ENCODE measurements around the gene DCXR. TPM values are rescaled to one million over a fixed set of nuclear protein-coding genes. Genes with fewer than 3 reads are reported as not detected.

DCXR gene
- total RNA-seq, 2 donors from 2014 or later: 55.6 to 77.5 TPM

- no peak overlapping the region for H3K27ac Mint-ChIP-seq
- no peak for ATAC-seq
These were observed 26.6 kb downstream of the DCXR start for GRCh38 chr17:82010575-82011525.

DNA sequence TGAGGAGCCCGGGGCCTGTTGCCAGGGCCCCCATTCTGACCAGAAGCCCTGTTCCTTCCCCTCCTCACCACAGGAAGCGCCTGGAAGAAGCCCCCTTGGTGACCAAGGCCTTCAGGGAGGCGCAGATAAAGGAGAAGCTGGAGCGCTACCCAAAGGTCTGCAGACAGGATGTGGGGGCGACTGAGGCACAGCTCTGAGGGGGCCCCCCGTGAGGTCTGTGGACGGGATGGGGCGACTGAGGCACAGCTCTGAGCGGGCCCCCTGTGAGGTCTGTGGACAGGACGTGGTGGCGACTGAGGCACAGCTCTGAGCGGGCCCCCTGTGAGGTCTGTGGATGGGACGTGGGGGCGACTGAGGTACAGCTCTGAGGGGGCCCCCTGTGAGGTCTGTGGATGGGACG lies 28.1 kb downstream of the DCXR start:
- H3K4me3 Mint-ChIP-seq: no peak overlapping the region
- no peak for ATAC-seq
- no peak for DNase-seq
- H3K4me1 Mint-ChIP-seq: no peaks in the 10 kb centered on the region
- no peak overlapping the region for H3K27ac Mint-ChIP-seq
- no peaks in the 10 kb centered on the region for H3K27me3 Mint-ChIP-seq
- no peaks in the 10 kb centered on the region for H3K36me3 Mint-ChIP-seq (ENCODE audit: low read depth)
- no peaks in the 10 kb centered on the region for H3K9me3 ChIP-seq (ENCODE audit: control insufficient read depth, low read length, poor library complexity, severe bottlenecking)

More at GRCh38 chr17:82010575-82011525, 26.6 kb downstream of the DCXR start:
- Mint-ChIP-seq H3K27me3 (no peaks in the 10 kb centered on the region), H3K4me1 (no peaks in the 10 kb centered on the region), H3K36me3 (ENCODE audit: low read depth) (no peaks in the 10 kb centered on the region), H3K4me3 (no peak overlapping the region)
- DNase-seq: no peak
- H3K9me3 ChIP-seq (ENCODE audit: control insufficient read depth, low read length, poor library complexity, severe bottlenecking): no peaks in the 10 kb centered on the region

DNA sequence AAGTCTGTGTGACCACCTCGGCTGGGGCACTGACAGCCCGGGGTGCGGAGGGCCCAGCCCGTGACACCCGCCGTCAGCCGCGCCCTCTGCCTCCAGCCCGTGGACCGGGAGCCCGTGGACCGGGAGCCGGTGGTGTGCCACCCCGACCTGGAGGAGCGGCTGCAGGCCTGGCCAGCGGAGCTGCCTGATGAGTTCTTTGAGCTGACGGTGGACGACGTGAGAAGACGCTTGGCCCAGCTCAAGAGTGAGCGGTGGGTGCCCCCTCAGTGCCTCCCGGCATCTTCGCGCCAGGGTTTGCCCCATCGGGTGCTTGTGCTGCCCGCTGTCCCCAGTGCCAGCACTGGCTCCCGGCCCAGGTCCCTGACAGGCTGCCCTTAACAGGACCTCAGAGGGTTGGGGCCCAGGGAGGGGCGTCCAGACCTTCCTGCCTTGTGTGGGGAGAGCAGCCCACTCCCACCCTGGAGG lies 28.5 kb downstream of the DCXR start:
- H3K36me3 Mint-ChIP-seq (ENCODE audit: low read depth): no peaks in the 10 kb centered on the region
- H3K27me3 Mint-ChIP-seq: no peaks in the 10 kb centered on the region
- DNase-seq: no peak
- no peak overlapping the region for H3K27ac Mint-ChIP-seq
- ATAC-seq: no peak
- H3K4me1 Mint-ChIP-seq: no peaks in the 10 kb centered on the region
- no peaks in the 10 kb centered on the region for H3K9me3 ChIP-seq (ENCODE audit: control insufficient read depth, low read length, poor library complexity, severe bottlenecking)
- H3K4me3 Mint-ChIP-seq: no peak overlapping the region

GRCh38 chr17:82008258-82008940 lies 29.1 kb downstream of the DCXR start:
- no peaks in the 10 kb centered on the region for H3K9me3 ChIP-seq (ENCODE audit: control insufficient read depth, low read length, poor library complexity, severe bottlenecking)
- Mint-ChIP-seq H3K4me3 (no peak overlapping the region), H3K27me3 (no peaks in the 10 kb centered on the region), H3K36me3 (ENCODE audit: low read depth) (no peaks in the 10 kb centered on the region), H3K4me1 (no peaks in the 10 kb centered on the region), H3K27ac (no peak overlapping the region)
- no peak for ATAC-seq
- DNase-seq: no peak

GRCh38 chr17:82007495-82008257 lies 29.8 kb downstream of the DCXR start:
- no peaks in the 10 kb centered on the region for H3K4me1 Mint-ChIP-seq
- H3K27ac Mint-ChIP-seq: no peak overlapping the region
- no peaks in the 10 kb centered on the region for H3K9me3 ChIP-seq (ENCODE audit: control insufficient read depth, low read length, poor library complexity, severe bottlenecking)
- H3K27me3 Mint-ChIP-seq: no peaks in the 10 kb centered on the region
- H3K4me3 Mint-ChIP-seq: peak overlapping the region; percentile 19
- ATAC-seq: no peak
- DNase-seq: no peak
- H3K36me3 Mint-ChIP-seq (ENCODE audit: low read depth): no peaks in the 10 kb centered on the region

DNA sequence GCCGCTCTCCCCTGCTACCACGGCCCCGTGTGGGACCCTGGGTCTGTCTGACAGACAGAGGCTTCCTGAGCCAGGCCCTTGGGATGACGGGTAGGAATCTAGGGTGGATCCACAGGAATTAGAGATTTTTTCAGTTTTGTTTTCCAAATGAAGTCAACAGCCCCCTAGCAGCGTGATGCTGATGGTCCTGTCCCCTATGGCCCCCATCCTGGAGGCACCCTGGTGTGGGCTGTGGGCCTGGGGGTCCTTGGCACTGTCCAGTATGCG lies 30.3 kb downstream of the DCXR start:
- no peak for DNase-seq
- no peak for ATAC-seq
- H3K9me3 ChIP-seq (ENCODE audit: control insufficient read depth, low read length, poor library complexity, severe bottlenecking): no peaks in the 10 kb centered on the region
- Mint-ChIP-seq H3K4me3 (no peak overlapping the region), H3K27ac (no peak overlapping the region), H3K4me1 (no peaks in the 10 kb centered on the region), H3K36me3 (ENCODE audit: low read depth) (no peaks in the 10 kb centered on the region), H3K27me3 (no peaks in the 10 kb centered on the region)

DNA sequence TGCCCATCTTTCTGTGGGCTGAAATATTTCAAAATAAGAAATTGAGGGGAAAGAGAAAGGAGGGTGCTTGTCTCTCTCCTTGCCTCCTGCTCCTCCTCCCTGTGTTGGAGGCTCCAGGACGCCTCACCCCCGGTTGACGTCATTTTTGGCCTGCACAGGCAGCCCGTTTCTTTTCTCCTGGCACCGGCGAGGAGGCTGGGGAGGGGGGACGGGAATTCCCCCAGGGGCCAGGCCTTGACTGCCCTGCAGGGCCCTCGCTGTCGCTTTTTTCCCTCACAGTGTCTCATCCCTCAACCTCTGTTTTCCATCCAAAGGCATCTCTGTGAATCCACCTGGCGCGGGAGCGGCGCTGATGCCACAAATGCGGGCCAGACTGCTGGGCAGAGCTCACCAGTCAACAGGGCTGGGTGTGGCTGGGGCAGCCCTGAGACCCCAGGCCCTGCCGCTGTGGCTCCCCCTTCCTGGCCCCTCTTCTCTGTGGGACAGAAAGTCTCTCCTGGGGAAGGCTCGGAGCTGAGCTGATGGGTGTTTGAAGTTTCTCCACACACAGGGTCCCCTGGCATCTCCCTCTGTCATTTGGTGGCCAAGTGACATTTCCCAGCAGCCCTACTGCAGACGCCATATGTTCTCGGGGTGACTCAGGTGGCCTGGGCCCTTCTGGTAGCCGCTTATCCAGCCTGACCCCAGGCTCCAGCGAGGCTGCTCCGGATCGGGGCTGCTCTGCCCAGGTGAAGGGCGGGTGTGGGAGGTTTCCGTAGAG lies 30.8 kb downstream of the DCXR start:
- no peaks in the 10 kb centered on the region for H3K4me1 Mint-ChIP-seq
- ATAC-seq (no peak), DNase-seq (no peak)
- H3K4me3 Mint-ChIP-seq: no peak overlapping the region
- no peaks in the 10 kb centered on the region for H3K27me3 Mint-ChIP-seq
- no peak overlapping the region for H3K27ac Mint-ChIP-seq
- H3K36me3 Mint-ChIP-seq (ENCODE audit: low read depth): no peaks in the 10 kb centered on the region
- no peaks in the 10 kb centered on the region for H3K9me3 ChIP-seq (ENCODE audit: control insufficient read depth, low read length, poor library complexity, severe bottlenecking)

- DNase-seq (no peak), ATAC-seq (no peak)
- no peaks in the 10 kb centered on the region for H3K9me3 ChIP-seq (ENCODE audit: control insufficient read depth, low read length, poor library complexity, severe bottlenecking)
- Mint-ChIP-seq H3K4me1 (no peaks in the 10 kb centered on the region), H3K4me3 (no peak overlapping the region), H3K36me3 (ENCODE audit: low read depth) (no peaks in the 10 kb centered on the region), H3K27ac (no peak overlapping the region), H3K27me3 (no peaks in the 10 kb centered on the region)
These were observed 31.7 kb downstream of the DCXR start for GRCh38 chr17:82005701-82006348.

GRCh38 chr17:82004517-82005455 lies 32.7 kb downstream of the DCXR start:
- no peaks in the 10 kb centered on the region for H3K9me3 ChIP-seq (ENCODE audit: control insufficient read depth, low read length, poor library complexity, severe bottlenecking)
- H3K4me3 Mint-ChIP-seq: no peak overlapping the region
- H3K27ac Mint-ChIP-seq: no peak overlapping the region
- no peaks in the 10 kb centered on the region for H3K4me1 Mint-ChIP-seq
- DNase-seq (no peak), ATAC-seq (no peak)
- H3K27me3 Mint-ChIP-seq: no peaks in the 10 kb centered on the region
- H3K36me3 Mint-ChIP-seq (ENCODE audit: low read depth): no peaks in the 10 kb centered on the region

- no peak overlapping the region for H3K4me3 Mint-ChIP-seq
- no peaks in the 10 kb centered on the region for H3K4me1 Mint-ChIP-seq
- H3K27ac Mint-ChIP-seq: no peak overlapping the region
- H3K27me3 Mint-ChIP-seq: no peaks in the 10 kb centered on the region
- H3K9me3 ChIP-seq (ENCODE audit: control insufficient read depth, low read length, poor library complexity, severe bottlenecking): no peaks in the 10 kb centered on the region
- H3K36me3 Mint-ChIP-seq (ENCODE audit: low read depth): no peaks in the 10 kb centered on the region
- ATAC-seq: peak; percentile 51
- DNase-seq: no peak
These were observed 33.8 kb downstream of the DCXR start for GRCh38 chr17:82003411-82004381.

DNA sequence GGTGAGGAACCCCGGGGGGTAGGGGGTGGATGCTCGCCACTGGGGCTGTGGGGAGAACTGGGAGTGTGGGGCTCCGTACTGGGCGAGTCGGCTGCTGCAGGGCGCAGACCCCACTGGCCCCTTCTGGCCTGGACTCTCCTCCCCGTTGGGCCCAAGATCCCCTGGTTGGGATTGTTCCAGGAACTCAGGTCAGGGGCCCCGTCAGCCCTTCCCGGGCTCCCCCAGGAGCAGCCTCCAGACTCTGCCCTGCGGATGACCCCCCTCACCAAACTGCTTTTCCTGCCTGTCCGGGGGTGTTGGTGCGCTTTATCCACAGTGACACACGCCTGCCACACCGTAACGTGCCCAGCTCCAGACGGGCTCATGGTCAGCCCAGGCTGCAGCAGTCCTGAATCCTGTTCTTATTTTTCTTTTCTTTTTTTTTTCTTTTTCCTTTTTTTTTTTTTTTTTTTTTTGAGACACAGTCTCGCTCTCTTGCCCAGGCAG lies 35.9 kb downstream of the DCXR start:
- H3K4me1 Mint-ChIP-seq: peaks cover 3% of the 10 kb centered on the region
- H3K27ac Mint-ChIP-seq: no peak overlapping the region
- no peak for DNase-seq
- ATAC-seq: no peak
- no peaks in the 10 kb centered on the region for H3K9me3 ChIP-seq (ENCODE audit: control insufficient read depth, low read length, poor library complexity, severe bottlenecking)
- H3K36me3 Mint-ChIP-seq (ENCODE audit: low read depth): no peaks in the 10 kb centered on the region
- no peaks in the 10 kb centered on the region for H3K27me3 Mint-ChIP-seq
- H3K4me3 Mint-ChIP-seq: no peak overlapping the region
